IMR-90 (cell line): ENCODE measurements around the gene SASH1. TPM values are rescaled to one million over a fixed set of nuclear protein-coding genes. Genes with fewer than 3 reads are reported as not detected.

Experiments used
- ATAC-seq: fragments of 200-7000 bp; cut with Tn5 transposase; 2 replicates; pipeline ENCODE4 v1.9.1; 2020; ENCODE audit warnings: low read depth, mild to moderate bottlenecking, moderate library complexity
- BruUV-seq: library from RNA; stranded (reverse); fragments of 400-500 nt; replicated peaks from 2 replicates; lab custom pipeline; 2021; lab: Mats Ljungman, UMichigan
- CTCF ChIA-PET: fragments of 300-600 bp; formaldehyde crosslinking; extraction: SDS; loops from one replicate; lab custom pipeline; 2021; ENCODE audit warnings: antibody characterized with exemption; lab: Yijun Ruan, JAX
- POLR2A ChIA-PET: fragments of 300-600 bp; sonication (Branson Sonifier 250); formaldehyde crosslinking; loops from one replicate; lab custom pipeline; 2022; ENCODE audit warnings: antibody characterized with exemption; ENCODE audit not compliant: unreplicated experiment; lab: Charles Lee
- DNase-seq: peaks from one replicate; pipeline ENCODE4 v3.0.0; 2013
- H2AFZ ChIP-seq: replicated peaks from 2 replicates; pipeline ENCODE3; 2013; ENCODE audit warnings: low read length, mild to moderate bottlenecking; ENCODE audit not compliant: poor library complexity
- H2AK5ac ChIP-seq: 2 replicates; pipeline ENCODE4 v1.6.1; 2013; ENCODE audit warnings: low read depth, low read length, inconsistent platforms
- H2AK9ac ChIP-seq: replicated peaks from 2 replicates; pipeline ENCODE3; 2013; ENCODE audit warnings: mild to moderate bottlenecking, low read depth, low read length, moderate library complexity; ENCODE audit not compliant: poor library complexity
- H2BK120ac ChIP-seq: 2 replicates; pipeline ENCODE4 v1.6.1; 2013; ENCODE audit warnings: low read depth, low read length, inconsistent platforms
- H2BK15ac ChIP-seq: 3 replicates; pipeline ENCODE4 v1.6.1; 2013; ENCODE audit warnings: low read depth, low read length, inconsistent platforms
- H2BK20ac ChIP-seq: 2 replicates; pipeline ENCODE4 v1.6.1; 2013; ENCODE audit warnings: low read depth, mild to moderate bottlenecking, inconsistent platforms, low read length, moderate library complexity
- H2BK5ac ChIP-seq: 2 replicates; pipeline ENCODE4 v1.6.1; 2013; ENCODE audit warnings: mild to moderate bottlenecking, low read depth, low read length, inconsistent platforms; ENCODE audit not compliant: poor library complexity, severe bottlenecking
- H3K14ac ChIP-seq: replicated peaks from 2 replicates; pipeline ENCODE4 v1.6.1; 2013; ENCODE audit warnings: low read depth, low read length, inconsistent platforms
- H3K18ac ChIP-seq: 2 replicates; pipeline ENCODE4 v1.6.1; 2013; ENCODE audit warnings: low read depth, low read length, control low read depth
- H3K23ac ChIP-seq: 2 replicates; pipeline ENCODE4 v1.6.1; 2013; ENCODE audit warnings: low read depth, low read length, inconsistent platforms
- H3K27ac ChIP-seq: 2 replicates; pipeline ENCODE4 v1.5.1; 2013; ENCODE audit warnings: mild to moderate bottlenecking, control low read depth, low read length; ENCODE audit not compliant: insufficient read depth
- H3K27me3 ChIP-seq: 2 replicates; pipeline ENCODE4 v1.6.1; 2013; ENCODE audit warnings: low read length; ENCODE audit not compliant: control insufficient read depth, insufficient read depth
- H3K36me3 ChIP-seq: 2 replicates; pipeline ENCODE4 v1.6.1; 2013; ENCODE audit warnings: low read length, mixed read lengths; ENCODE audit not compliant: control insufficient read depth, insufficient read depth
- H3K4ac ChIP-seq: 2 replicates; pipeline ENCODE4 v1.6.1; 2013; ENCODE audit warnings: low read depth, low read length, inconsistent platforms
- H3K4me1 ChIP-seq: 2 replicates; pipeline ENCODE4 v1.6.1; 2013; ENCODE audit warnings: low read length, mixed read lengths; ENCODE audit not compliant: control insufficient read depth, insufficient read depth
- H3K4me2 ChIP-seq: 2 replicates; pipeline ENCODE4 v1.6.1; 2013; ENCODE audit warnings: low read depth, mild to moderate bottlenecking, control low read depth, low read length, moderate library complexity
- H3K4me3 ChIP-seq: 2 replicates; pipeline ENCODE4 v1.5.1; 2013; ENCODE audit warnings: low read depth, mild to moderate bottlenecking, control low read depth, low read length, moderate library complexity; ENCODE audit not compliant: insufficient read depth
- H3K56ac ChIP-seq: 2 replicates; pipeline ENCODE4 v1.6.1; 2013; ENCODE audit warnings: low read length, inconsistent platforms; ENCODE audit not compliant: insufficient read depth; ENCODE audit errors: extremely low read depth
- H3K79me1 ChIP-seq, 2 experiments: 2 replicates each; pipeline ENCODE4 v1.6.1; 2013; ENCODE audit warnings: low read length in 2 of 2, inconsistent platforms in 1 of 2, low read depth in 1 of 2
- H3K9ac ChIP-seq: 2 replicates; pipeline ENCODE4 v1.6.1; 2013; ENCODE audit warnings: low read depth, low read length, control low read depth
- H3K9me1 ChIP-seq: 2 replicates; pipeline ENCODE4 v1.6.1; 2013; ENCODE audit warnings: low read length, inconsistent platforms; ENCODE audit not compliant: insufficient read depth
- H3K9me3 ChIP-seq: 2 replicates; pipeline ENCODE4 v1.6.1; 2013; ENCODE audit warnings: low read length; ENCODE audit not compliant: control insufficient read depth, insufficient read depth
- H4K20me1 ChIP-seq: 2 replicates; pipeline ENCODE4 v1.6.1; 2013; ENCODE audit warnings: low read length, inconsistent platforms; ENCODE audit not compliant: insufficient read depth
- H4K5ac ChIP-seq: 2 replicates; pipeline ENCODE4 v1.6.1; 2013; ENCODE audit warnings: mild to moderate bottlenecking, low read depth, low read length, control low read depth
- H4K8ac ChIP-seq, 2 experiments: 2 replicates each; pipeline ENCODE4 v1.6.1; 2013; ENCODE audit warnings: low read depth in 2 of 2, low read length in 2 of 2, control low read depth in 1 of 2, inconsistent platforms in 1 of 2
- H4K91ac ChIP-seq: 2 replicates; pipeline ENCODE4 v1.6.1; 2013; ENCODE audit warnings: low read depth, low read length, inconsistent platforms; ENCODE audit not compliant: insufficient read depth
- FOS ChIP-seq: fragments of 150-350 bp; IDR thresholded peaks from 2 replicates; pipeline ENCODE4 v1.6.1; 2016; ENCODE audit warnings: low read depth, low read length
- RAD21 ChIP-seq: IDR thresholded peaks from 2 replicates; pipeline ENCODE4 v1.6.1; 2012; ENCODE audit warnings: low read length, improper control_type of control experiment
- USF2 ChIP-seq: fragments of 150-350 bp; IDR thresholded peaks from 2 replicates; pipeline ENCODE4 v1.6.1; 2017; ENCODE audit warnings: mild to moderate bottlenecking, antibody characterized with exemption, low read length, low read depth
- WGBS, 2 experiments: methylation state at CpG; one replicate each; pipeline versions ENCODE4 v1.1.5 to v1.1.7; 2013; ENCODE audit warnings: missing lambda C conversion rate in 2 of 2; ENCODE audit not compliant: insufficient read length in 1 of 2; ENCODE audit errors: extremely low coverage in 2 of 2; 5-methylcytosine and 5-hydroxymethylcytosine counted together
- dilution Hi-C: fragments of 300-500 bp; cut with HindIII; formaldehyde crosslinking; loops from one replicate; pipeline ENCODE4 v1.14.3; 2018; ENCODE audit warnings: low sequenced_read_pairs; ENCODE audit not compliant: unreplicated experiment
- in situ Hi-C: fragments of 300-500 bp; cut with MboI; formaldehyde crosslinking; loops from 3 replicates; pipeline ENCODE4 v1.14.3; 2019; ENCODE audit warnings: low sequenced_read_pairs, inconsistent platforms, mixed read lengths
- intact Hi-C: fragments of 100-400 bp; cut with micrococcal nuclease; formaldehyde crosslinking; loops from 2 replicates; pipeline ENCODE4 v1.10.0; 2022
- polyA plus RNA-seq, 3 experiments: library from polyadenylated mRNA; depleted of rRNA; stranded (reverse); fragments of >200 nt; gene quantifications; 2 replicates each; pipeline ENCODE4 v1.2.3, GENCODE V29; 2012; ENCODE audit warnings: low replicate concordance in 1 of 3
- total RNA-seq: library from RNA; depleted of rRNA; stranded (reverse); fragments of >200 nt; gene quantifications from 2 replicates; pipeline ENCODE4 v1.2.3, GENCODE V29; 2012

The SASH1 gene
- total and polyA plus RNA-seq, 2 of the 4 experiments (the other 2 are of a cell fraction) = 11.6 to 16.5 TPM

- H2AK9ac ChIP-seq = no peak overlapping the region
- no peak overlapping the region for H2BK20ac ChIP-seq
- H2BK5ac ChIP-seq = no peak overlapping the region
- H3K4me2 ChIP-seq = no peak overlapping the region
- H3K14ac ChIP-seq = no peak overlapping the region
- in situ Hi-C loops (no loop called here), dilution Hi-C loops (no loop called here), intact Hi-C loops (no loop called here)
- TF ChIP-seq USF2 (no peak), RAD21 (no peak), FOS (no peak)
- H4K5ac ChIP-seq = no peak overlapping the region
- H3K79me1 ChIP-seq = peaks cover 0 to 20% of the 10 kb centered on the region in 2 experiments; a peak in 2 of 4 replicates
- no peak overlapping the region for H2AFZ ChIP-seq
- H3K56ac ChIP-seq = no peak overlapping the region
- H3K18ac ChIP-seq = no peak overlapping the region
- H3K23ac ChIP-seq = no peak overlapping the region
- no peak overlapping the region for H3K27ac ChIP-seq
- no peak overlapping the region for H2BK15ac ChIP-seq
- BruUV-seq = no TSS peak
- no peak for DNase-seq
- H3K9me3 ChIP-seq = no peaks in the 10 kb centered on the region
- H4K20me1 ChIP-seq = no peaks in the 10 kb centered on the region
- H3K9me1 ChIP-seq = peaks cover 7% of the 10 kb centered on the region
- ChIA-PET CTCF (no interaction called here), POLR2A (no interaction called here)
- no peak overlapping the region for H2AK5ac ChIP-seq
- H3K36me3 ChIP-seq = no peaks in the 10 kb centered on the region
- H4K8ac ChIP-seq = no peak overlapping the region; a peak in 1 of 4 replicates
- no peak overlapping the region for H3K9ac ChIP-seq
- no peaks in the 10 kb centered on the region for H3K27me3 ChIP-seq
- no peak overlapping the region for H2BK120ac ChIP-seq
- no peak overlapping the region for H3K4me3 ChIP-seq
- no peak overlapping the region for H3K4ac ChIP-seq
- H3K4me1 ChIP-seq = peaks cover 13% of the 10 kb centered on the region
- WGBS, 2 experiments = no CpG with 5 or more reads among the region's 5 CpGs
- no peak for ATAC-seq
- H4K91ac ChIP-seq = no peak overlapping the region
Observed at GRCh38 chr6:148303616-148304015, 39.0 kb upstream of the SASH1 start.
